Parathyroid adenoma (tissue), 2 donors: ENCODE results near the gene ABTB2.

Source experiments
- H2AFZ ChIP-seq: fragments of 300-600 bp; sonication (generic); one replicate; pipeline ENCODE4 v1.7.0; 2017; ENCODE audit warnings: antibody characterized with exemption, mild to moderate bottlenecking
- H3K27ac ChIP-seq: fragments of 300-600 bp; sonication (generic); one replicate; pipeline ENCODE4 v1.7.0; 2017
- H3K27me3 ChIP-seq: fragments of 300-600 bp; sonication (generic); one replicate; pipeline ENCODE4 v1.7.0; 2017; ENCODE audit warnings: low read length; ENCODE audit not compliant: control insufficient read depth, insufficient read depth
- H3K36me3 ChIP-seq: fragments of 300-600 bp; sonication (generic); one replicate; pipeline ENCODE4 v1.7.0; 2017; ENCODE audit warnings: low read length; ENCODE audit not compliant: control insufficient read depth, insufficient read depth
- H3K4me1 ChIP-seq: fragments of 300-600 bp; sonication (generic); one replicate; pipeline ENCODE4 v1.7.0; 2017; ENCODE audit warnings: control low read depth
- H3K4me2 ChIP-seq: fragments of 300-600 bp; sonication (generic); one replicate; pipeline ENCODE4 v1.7.0; 2017; ENCODE audit warnings: low read length
- H3K4me3 ChIP-seq: fragments of 300-600 bp; sonication (generic); one replicate; pipeline ENCODE4 v1.7.0; 2017; ENCODE audit warnings: low read depth, low read length
- H3K79me2 ChIP-seq: fragments of 300-600 bp; sonication (generic); one replicate; pipeline ENCODE4 v1.7.0; 2017; ENCODE audit warnings: control low read depth
- H3K9ac ChIP-seq: fragments of 300-600 bp; sonication (generic); one replicate; pipeline ENCODE4 v1.7.0; 2017; ENCODE audit warnings: mild to moderate bottlenecking
- H3K9me3 ChIP-seq: fragments of 300-600 bp; sonication (generic); one replicate; pipeline ENCODE4 v1.7.0; 2017; ENCODE audit warnings: low read length; ENCODE audit not compliant: control insufficient read depth
- CTCF ChIP-seq: fragments of 300-600 bp; sonication (generic); IDR thresholded peaks from one replicate; pipeline ENCODE4 v1.7.0; 2017; ENCODE audit warnings: antibody characterized with exemption, mild to moderate bottlenecking
- donor health status: primary hyperparathyroidism.

ABTB2 gene

GRCh38 chr11:34300026-34300925 lies 57.5 kb downstream of the ABTB2 start:
- peaks cover 3% of the 10 kb centered on the region for H3K4me1 ChIP-seq
- H3K79me2 ChIP-seq = no peaks in the 10 kb centered on the region
- no peaks in the 10 kb centered on the region for H3K27me3 ChIP-seq
- no peak overlapping the region for H3K4me3 ChIP-seq
- no peak overlapping the region for H3K27ac ChIP-seq
- no peaks in the 10 kb centered on the region for H3K9me3 ChIP-seq
- H3K36me3 ChIP-seq = no peaks in the 10 kb centered on the region
- no peak overlapping the region for H3K4me2 ChIP-seq
- H3K9ac ChIP-seq = no peak overlapping the region
- H2AFZ ChIP-seq = no peak overlapping the region
- TF ChIP-seq CTCF = no peak

GRCh38 chr11:34299284-34299972 lies 58.4 kb downstream of the ABTB2 start:
- TF ChIP-seq CTCF = no peak
- no peak overlapping the region for H3K9ac ChIP-seq
- no peak overlapping the region for H3K27ac ChIP-seq

GRCh38 chr11:34298871-34299270 lies 58.9 kb downstream of the ABTB2 start:
- H3K4me3 ChIP-seq = no peak overlapping the region
- TF ChIP-seq CTCF = no peak
- no peaks in the 10 kb centered on the region for H3K9me3 ChIP-seq
- H3K4me2 ChIP-seq = no peak overlapping the region
- H3K9ac ChIP-seq = no peak overlapping the region
- no peak overlapping the region for H3K27ac ChIP-seq
- H3K79me2 ChIP-seq = no peaks in the 10 kb centered on the region
- no peak overlapping the region for H2AFZ ChIP-seq
- no peaks in the 10 kb centered on the region for H3K27me3 ChIP-seq
- H3K36me3 ChIP-seq = no peaks in the 10 kb centered on the region
- peaks cover 3% of the 10 kb centered on the region for H3K4me1 ChIP-seq

More at GRCh38 chr11:34299284-34299972, 58.4 kb downstream of the ABTB2 start:
- no peak overlapping the region for H3K4me2 ChIP-seq
- H3K4me1 ChIP-seq = peaks cover 3% of the 10 kb centered on the region
- no peaks in the 10 kb centered on the region for H3K9me3 ChIP-seq
- H3K79me2 ChIP-seq = no peaks in the 10 kb centered on the region
- no peaks in the 10 kb centered on the region for H3K36me3 ChIP-seq
- H3K27me3 ChIP-seq = no peaks in the 10 kb centered on the region
- no peak overlapping the region for H2AFZ ChIP-seq
- H3K4me3 ChIP-seq = no peak overlapping the region

- H3K27me3 ChIP-seq = no peaks in the 10 kb centered on the region
- H3K27ac ChIP-seq = no peak overlapping the region
- H3K4me2 ChIP-seq = no peak overlapping the region
- no peak overlapping the region for H3K4me3 ChIP-seq
- no peak overlapping the region for H2AFZ ChIP-seq
- no peak for TF ChIP-seq CTCF
- no peaks in the 10 kb centered on the region for H3K36me3 ChIP-seq
- no peak overlapping the region for H3K9ac ChIP-seq
- peaks cover 3% of the 10 kb centered on the region for H3K4me1 ChIP-seq
- no peaks in the 10 kb centered on the region for H3K9me3 ChIP-seq
- H3K79me2 ChIP-seq = no peaks in the 10 kb centered on the region
These were observed 61.4 kb downstream of the ABTB2 start for GRCh38 chr11:34296412-34296811.
